ENCODE measurements around the gene GPX2. TPM values are rescaled to one million over a fixed set of nuclear protein-coding genes. Genes with fewer than 3 reads are reported as not detected.

Gene GPX2
- polyA plus RNA-seq, 1 donor from 2014 or later: not detected

DNA sequence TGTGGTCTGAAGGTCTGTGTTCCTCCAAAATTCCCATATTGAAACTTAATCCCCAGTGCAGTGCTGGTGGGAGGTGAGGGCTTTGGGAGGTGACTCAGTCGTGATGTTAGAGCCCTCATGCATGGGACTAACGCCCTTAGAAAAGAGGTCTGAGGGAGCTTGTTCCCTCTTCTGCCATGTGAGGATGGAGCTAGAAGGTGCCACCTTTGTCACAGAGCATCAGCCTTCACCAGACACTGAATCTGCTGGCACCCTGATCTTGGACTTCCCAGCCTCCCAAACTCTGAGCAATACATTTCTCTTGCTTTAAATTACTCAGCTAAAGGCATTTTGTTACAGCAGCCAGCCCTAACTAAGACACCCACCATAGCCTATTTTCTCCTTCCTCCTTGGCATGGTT, 15.7 kb upstream of the GPX2 start:
- H3K79me2 ChIP-seq (replicated peaks; ENCODE audit: insufficient read depth, low read length): no peaks in the 10 kb centered on the region
- H3K36me3 ChIP-seq (ENCODE audit: insufficient read depth, low read length): no peaks in the 10 kb centered on the region
- H3F3A ChIP-seq (ENCODE audit: insufficient read depth, low read length, poor library complexity, severe bottlenecking): no peaks in the 10 kb centered on the region
- H3K4me2 ChIP-seq (ENCODE audit: low read length): no peak overlapping the region
- H2AFZ ChIP-seq (ENCODE audit: low read depth, low read length): no peak overlapping the region
- no peak overlapping the region for H3K4me3 ChIP-seq (ENCODE audit: low read length)
- H3K9me2 ChIP-seq (ENCODE audit: insufficient read depth, low read length): no peaks in the 10 kb centered on the region
- no peaks in the 10 kb centered on the region for H3K9me3 ChIP-seq (ENCODE audit: low read length)
- no peaks in the 10 kb centered on the region for H3K27me3 ChIP-seq (ENCODE audit: insufficient read depth, low read depth, low read length)
- no peak for TF ChIP-seq EZH2 (IDR thresholded peaks at IDR 0.05; ENCODE audit: borderline replicate concordance, insufficient read depth, low read length, poor library complexity, severe bottlenecking)
- no peak for TF ChIP-seq RAD21 (conservative IDR thresholded peaks at IDR 0.05)
- no peak for TF ChIP-seq MXI1 (conservative IDR thresholded peaks at IDR 0.05; ENCODE audit: poor library complexity, severe bottlenecking)
- no peak for TF ChIP-seq POLR2AphosphoS5 (IDR thresholded peaks at IDR 0.05)
- TF ChIP-seq TAF1 (IDR thresholded peaks at IDR 0.05; ENCODE audit: low read depth): no peak
- TF ChIP-seq EP300 (conservative IDR thresholded peaks at IDR 0.05; ENCODE audit: poor library complexity, severe bottlenecking): no peak
- TF ChIP-seq, protein P1, sequence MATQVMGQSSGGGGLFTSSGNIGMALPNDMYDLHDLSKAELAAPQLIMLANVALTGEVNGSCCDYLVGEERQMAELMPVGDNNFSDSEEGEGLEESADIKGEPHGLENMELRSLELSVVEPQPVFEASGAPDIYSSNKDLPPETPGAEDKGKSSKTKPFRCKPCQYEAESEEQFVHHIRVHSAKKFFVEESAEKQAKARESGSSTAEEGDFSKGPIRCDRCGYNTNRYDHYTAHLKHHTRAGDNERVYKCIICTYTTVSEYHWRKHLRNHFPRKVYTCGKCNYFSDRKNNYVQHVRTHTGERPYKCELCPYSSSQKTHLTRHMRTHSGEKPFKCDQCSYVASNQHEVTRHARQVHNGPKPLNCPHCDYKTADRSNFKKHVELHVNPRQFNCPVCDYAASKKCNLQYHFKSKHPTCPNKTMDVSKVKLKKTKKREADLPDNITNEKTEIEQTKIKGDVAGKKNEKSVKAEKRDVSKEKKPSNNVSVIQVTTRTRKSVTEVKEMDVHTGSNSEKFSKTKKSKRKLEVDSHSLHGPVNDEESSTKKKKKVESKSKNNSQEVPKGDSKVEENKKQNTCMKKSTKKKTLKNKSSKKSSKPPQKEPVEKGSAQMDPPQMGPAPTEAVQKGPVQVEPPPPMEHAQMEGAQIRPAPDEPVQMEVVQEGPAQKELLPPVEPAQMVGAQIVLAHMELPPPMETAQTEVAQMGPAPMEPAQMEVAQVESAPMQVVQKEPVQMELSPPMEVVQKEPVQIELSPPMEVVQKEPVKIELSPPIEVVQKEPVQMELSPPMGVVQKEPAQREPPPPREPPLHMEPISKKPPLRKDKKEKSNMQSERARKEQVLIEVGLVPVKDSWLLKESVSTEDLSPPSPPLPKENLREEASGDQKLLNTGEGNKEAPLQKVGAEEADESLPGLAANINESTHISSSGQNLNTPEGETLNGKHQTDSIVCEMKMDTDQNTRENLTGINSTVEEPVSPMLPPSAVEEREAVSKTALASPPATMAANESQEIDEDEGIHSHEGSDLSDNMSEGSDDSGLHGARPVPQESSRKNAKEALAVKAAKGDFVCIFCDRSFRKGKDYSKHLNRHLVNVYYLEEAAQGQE (IDR thresholded peaks at IDR 0.05; ENCODE audit: borderline replicate concordance): no peak
- TF ChIP-seq SMC3 (conservative IDR thresholded peaks at IDR 0.05; ENCODE audit: poor library complexity): no peak
- TF ChIP-seq, protein P2, sequence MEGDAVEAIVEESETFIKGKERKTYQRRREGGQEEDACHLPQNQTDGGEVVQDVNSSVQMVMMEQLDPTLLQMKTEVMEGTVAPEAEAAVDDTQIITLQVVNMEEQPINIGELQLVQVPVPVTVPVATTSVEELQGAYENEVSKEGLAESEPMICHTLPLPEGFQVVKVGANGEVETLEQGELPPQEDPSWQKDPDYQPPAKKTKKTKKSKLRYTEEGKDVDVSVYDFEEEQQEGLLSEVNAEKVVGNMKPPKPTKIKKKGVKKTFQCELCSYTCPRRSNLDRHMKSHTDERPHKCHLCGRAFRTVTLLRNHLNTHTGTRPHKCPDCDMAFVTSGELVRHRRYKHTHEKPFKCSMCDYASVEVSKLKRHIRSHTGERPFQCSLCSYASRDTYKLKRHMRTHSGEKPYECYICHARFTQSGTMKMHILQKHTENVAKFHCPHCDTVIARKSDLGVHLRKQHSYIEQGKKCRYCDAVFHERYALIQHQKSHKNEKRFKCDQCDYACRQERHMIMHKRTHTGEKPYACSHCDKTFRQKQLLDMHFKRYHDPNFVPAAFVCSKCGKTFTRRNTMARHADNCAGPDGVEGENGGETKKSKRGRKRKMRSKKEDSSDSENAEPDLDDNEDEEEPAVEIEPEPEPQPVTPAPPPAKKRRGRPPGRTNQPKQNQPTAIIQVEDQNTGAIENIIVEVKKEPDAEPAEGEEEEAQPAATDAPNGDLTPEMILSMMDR (IDR thresholded peaks at IDR 0.05; ENCODE audit: poor library complexity, severe bottlenecking): no peak
- H3K27ac ChIP-seq (ENCODE audit: low read length): no peak overlapping the region
- H4K20me1 ChIP-seq (ENCODE audit: insufficient read depth): no peaks in the 10 kb centered on the region
- no peak overlapping the region for H3K9ac ChIP-seq (ENCODE audit: low read length)

DNA sequence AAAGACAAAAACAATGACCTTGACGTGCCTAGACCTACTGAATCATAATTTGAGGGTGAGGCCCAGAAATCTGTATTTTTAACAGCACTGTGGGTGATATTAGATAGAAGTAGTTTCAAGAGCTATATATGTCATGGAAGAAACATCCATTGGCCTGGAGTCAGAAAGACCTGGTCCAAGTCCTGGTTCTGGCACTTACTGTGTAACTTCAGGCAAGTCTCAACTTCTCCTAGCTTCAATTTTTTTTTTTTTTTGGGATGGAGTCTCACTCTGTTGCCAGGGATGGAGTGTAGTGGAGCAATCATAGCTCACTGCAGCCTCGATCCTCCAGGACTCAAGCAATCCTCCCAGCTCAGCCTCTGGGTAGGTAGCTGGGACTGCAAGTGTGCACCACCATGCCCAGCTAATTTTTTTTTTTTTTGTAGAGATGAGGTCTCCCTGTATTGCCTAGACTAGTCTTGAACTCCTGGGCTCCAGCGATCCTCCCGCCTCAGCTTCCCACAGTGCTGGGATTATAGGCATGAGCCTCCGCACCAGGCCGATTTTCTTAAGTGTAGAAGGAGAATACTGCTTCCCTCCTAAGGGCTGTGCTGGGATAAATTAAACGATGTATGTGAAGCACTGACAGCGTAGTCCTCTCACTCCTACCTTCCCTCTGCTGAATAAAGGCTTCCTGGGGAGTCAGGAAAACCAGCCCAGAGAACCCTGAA, 14.3 kb upstream of the GPX2 start:
- Histone ChIP-seq H3K9me3 (ENCODE audit: low read length) (no peaks in the 10 kb centered on the region), H3K4me3 (ENCODE audit: low read length) (no peak overlapping the region), H3K36me3 (ENCODE audit: insufficient read depth, low read length) (no peaks in the 10 kb centered on the region), H3K27me3 (ENCODE audit: insufficient read depth, low read depth, low read length) (no peaks in the 10 kb centered on the region), H3K79me2 (replicated peaks; ENCODE audit: insufficient read depth, low read length) (no peaks in the 10 kb centered on the region), H2AFZ (ENCODE audit: low read depth, low read length) (no peak overlapping the region), H3K9ac (ENCODE audit: low read length) (no peak overlapping the region), H4K20me1 (ENCODE audit: insufficient read depth) (no peaks in the 10 kb centered on the region), H3K9me2 (ENCODE audit: insufficient read depth, low read length) (no peaks in the 10 kb centered on the region), H3K27ac (ENCODE audit: low read length) (no peak overlapping the region), H3F3A (ENCODE audit: insufficient read depth, low read length, poor library complexity, severe bottlenecking) (no peaks in the 10 kb centered on the region), H3K4me2 (ENCODE audit: low read length) (no peak overlapping the region)
- TF ChIP-seq TAF1 (IDR thresholded peaks at IDR 0.05; ENCODE audit: low read depth): no peak
- TF ChIP-seq POLR2AphosphoS5 (IDR thresholded peaks at IDR 0.05): no peak
- TF ChIP-seq, protein P2 (IDR thresholded peaks at IDR 0.05; ENCODE audit: poor library complexity, severe bottlenecking): no peak
- TF ChIP-seq SMC3 (conservative IDR thresholded peaks at IDR 0.05; ENCODE audit: poor library complexity): no peak
- TF ChIP-seq, protein P1 (IDR thresholded peaks at IDR 0.05; ENCODE audit: borderline replicate concordance): no peak
- TF ChIP-seq RAD21 (conservative IDR thresholded peaks at IDR 0.05): no peak
- no peak for TF ChIP-seq EZH2 (IDR thresholded peaks at IDR 0.05; ENCODE audit: borderline replicate concordance, insufficient read depth, low read length, poor library complexity, severe bottlenecking)
- TF ChIP-seq MXI1 (conservative IDR thresholded peaks at IDR 0.05; ENCODE audit: poor library complexity, severe bottlenecking): no peak
- no peak for TF ChIP-seq EP300 (conservative IDR thresholded peaks at IDR 0.05; ENCODE audit: poor library complexity, severe bottlenecking)
